ENCODE results near the gene UGT2B7. TPM values are rescaled to one million over a fixed set of nuclear protein-coding genes. Genes with fewer than 3 reads are reported as not detected.
A peak's percentile ranks its signal among the peaks of the same experiment; 100 is the strongest.

UGT2B7 gene
- polyA plus RNA-seq, 4 donors, result 20.7 to 106 (median 33.9) TPM

- FAIRE-seq (no peak), DNase-seq (no peak)
- WGBS, 3 donors, result 52 to 72% (median 70%) methylated on average over 2 of the region's 2 CpGs
- Histone ChIP-seq H3K27me3 (ENCODE audit: control insufficient read depth in 3 of 3, insufficient read depth in 3 of 3, low read length in 3 of 3) (no peaks in the 10 kb centered on the region), H3K27ac (ENCODE audit: low read depth in 1 of 3, low read length in 2 of 3) (no peak overlapping the region), H3K4me1 (ENCODE audit: control insufficient read depth in 3 of 3, insufficient read depth in 2 of 3, low read depth in 1 of 3, low read length in 2 of 3) (no peaks in the 10 kb centered on the region), H3K36me3 (ENCODE audit: control insufficient read depth in 3 of 3, insufficient read depth in 2 of 3, low read depth in 1 of 3, low read length in 3 of 3) (no peaks in the 10 kb centered on the region), H3K4me3 (ENCODE audit: low read depth in 1 of 3, low read length in 3 of 3) (no peak overlapping the region), H3K9me3 (ENCODE audit: control insufficient read depth in 2 of 2, insufficient read depth in 1 of 2, low read depth in 1 of 2, low read length in 1 of 2) (no peaks in the 10 kb centered on the region)
Observed at GRCh38 chr4:69070590-69070989, 25.7 kb upstream of the UGT2B7 start.

GRCh38 chr4:69071286-69071685, 25.0 kb upstream of the UGT2B7 start:
- Histone ChIP-seq H3K4me3 (ENCODE audit: low read depth in 1 of 3, low read length in 3 of 3) (no peak overlapping the region), H3K36me3 (ENCODE audit: control insufficient read depth in 3 of 3, insufficient read depth in 2 of 3, low read depth in 1 of 3, low read length in 3 of 3) (no peaks in the 10 kb centered on the region), H3K27ac (ENCODE audit: low read depth in 1 of 3, low read length in 2 of 3) (no peak overlapping the region), H3K4me1 (ENCODE audit: control insufficient read depth in 3 of 3, insufficient read depth in 2 of 3, low read depth in 1 of 3, low read length in 2 of 3) (no peaks in the 10 kb centered on the region), H3K27me3 (ENCODE audit: control insufficient read depth in 3 of 3, insufficient read depth in 3 of 3, low read length in 3 of 3) (no peaks in the 10 kb centered on the region), H3K9me3 (ENCODE audit: control insufficient read depth in 2 of 2, insufficient read depth in 1 of 2, low read depth in 1 of 2, low read length in 1 of 2) (no peaks in the 10 kb centered on the region)
- 85 to 92% (median 86%) methylated on average over 1 of the region's 1 CpG for WGBS, 3 donors
- FAIRE-seq, result no peak
- no peak for DNase-seq

GRCh38 chr4:69073375-69073774, 22.9 kb upstream of the UGT2B7 start:
- Histone ChIP-seq H3K27me3 (ENCODE audit: control insufficient read depth in 3 of 3, insufficient read depth in 3 of 3, low read length in 3 of 3) (no peaks in the 10 kb centered on the region), H3K36me3 (ENCODE audit: control insufficient read depth in 3 of 3, insufficient read depth in 2 of 3, low read depth in 1 of 3, low read length in 3 of 3) (no peaks in the 10 kb centered on the region), H3K4me1 (ENCODE audit: control insufficient read depth in 3 of 3, insufficient read depth in 2 of 3, low read depth in 1 of 3, low read length in 2 of 3) (no peaks in the 10 kb centered on the region), H3K27ac (ENCODE audit: low read depth in 1 of 3, low read length in 2 of 3) (no peak overlapping the region), H3K4me3 (ENCODE audit: low read depth in 1 of 3, low read length in 3 of 3) (no peak overlapping the region), H3K9me3 (ENCODE audit: control insufficient read depth in 2 of 2, insufficient read depth in 1 of 2, low read depth in 1 of 2, low read length in 1 of 2) (no peaks in the 10 kb centered on the region)
- no peak for DNase-seq
- FAIRE-seq, result no peak
- WGBS, 3 donors, result 28 to 65% (median 39%) methylated on average over 1 of the region's 1 CpG

GRCh38 chr4:69075061-69075792, 21.0 kb upstream of the UGT2B7 start:
- no peaks in the 10 kb centered on the region for H3K4me1 ChIP-seq (ENCODE audit: control insufficient read depth in 3 of 3, insufficient read depth in 2 of 3, low read depth in 1 of 3, low read length in 2 of 3)
- H3K4me3 ChIP-seq (ENCODE audit: low read depth in 1 of 3, low read length in 3 of 3), result no peak overlapping the region
- no peaks in the 10 kb centered on the region for H3K9me3 ChIP-seq (ENCODE audit: control insufficient read depth in 2 of 2, insufficient read depth in 1 of 2, low read depth in 1 of 2, low read length in 1 of 2)
- H3K36me3 ChIP-seq (ENCODE audit: control insufficient read depth in 3 of 3, insufficient read depth in 2 of 3, low read depth in 1 of 3, low read length in 3 of 3), result no peaks in the 10 kb centered on the region
- no peak for DNase-seq
- no peak for FAIRE-seq
- no peaks in the 10 kb centered on the region for H3K27me3 ChIP-seq (ENCODE audit: control insufficient read depth in 3 of 3, insufficient read depth in 3 of 3, low read length in 3 of 3)
- no peak overlapping the region for H3K27ac ChIP-seq (ENCODE audit: low read depth in 1 of 3, low read length in 2 of 3)
- WGBS, 3 donors, result 43 to 58% (median 51%) methylated on average over 4 of the region's 4 CpGs

- Histone ChIP-seq H3K36me3 (ENCODE audit: control insufficient read depth in 3 of 3, insufficient read depth in 2 of 3, low read depth in 1 of 3, low read length in 3 of 3) (no peaks in the 10 kb centered on the region), H3K27ac (ENCODE audit: low read depth in 1 of 3, low read length in 2 of 3) (no peak overlapping the region), H3K27me3 (ENCODE audit: control insufficient read depth in 3 of 3, insufficient read depth in 3 of 3, low read length in 3 of 3) (no peaks in the 10 kb centered on the region), H3K9me3 (ENCODE audit: control insufficient read depth in 2 of 2, insufficient read depth in 1 of 2, low read depth in 1 of 2, low read length in 1 of 2) (no peaks in the 10 kb centered on the region), H3K4me3 (ENCODE audit: low read depth in 1 of 3, low read length in 3 of 3) (no peak overlapping the region), H3K4me1 (ENCODE audit: control insufficient read depth in 3 of 3, insufficient read depth in 2 of 3, low read depth in 1 of 3, low read length in 2 of 3) (no peaks in the 10 kb centered on the region)
- no peak for FAIRE-seq
- 86 to 94% (median 87%) methylated on average over 2 of the region's 2 CpGs for WGBS, 3 donors
- DNase-seq, result no peak
Observed at GRCh38 chr4:69078852-69079251, 17.4 kb upstream of the UGT2B7 start.

- no peak overlapping the region for H3K27ac ChIP-seq (ENCODE audit: low read depth in 1 of 3, low read length in 2 of 3)
- H3K4me1 ChIP-seq (ENCODE audit: control insufficient read depth in 3 of 3, insufficient read depth in 2 of 3, low read depth in 1 of 3, low read length in 2 of 3), result no peaks in the 10 kb centered on the region
- H3K9me3 ChIP-seq (ENCODE audit: control insufficient read depth in 2 of 2, insufficient read depth in 1 of 2, low read depth in 1 of 2, low read length in 1 of 2), result peaks cover 0 to 12% of the 10 kb centered on the region in 2 donors
- no peaks in the 10 kb centered on the region for H3K27me3 ChIP-seq (ENCODE audit: control insufficient read depth in 3 of 3, insufficient read depth in 3 of 3, low read length in 3 of 3)
- H3K36me3 ChIP-seq (ENCODE audit: control insufficient read depth in 3 of 3, insufficient read depth in 2 of 3, low read depth in 1 of 3, low read length in 3 of 3), result no peaks in the 10 kb centered on the region
- DNase-seq, result peak in 1 of 2 donors; percentile 39
- no peak overlapping the region for H3K4me3 ChIP-seq (ENCODE audit: low read depth in 1 of 3, low read length in 3 of 3)
- FAIRE-seq, result no peak
- WGBS, 3 donors, result 46 to 68% (median 50%) methylated on average over 2 of the region's 2 CpGs
Observed at GRCh38 chr4:69088473-69088872, 7.8 kb upstream of the UGT2B7 start.

GRCh38 chr4:69089388-69089787, 6.9 kb upstream of the UGT2B7 start:
- no peaks in the 10 kb centered on the region for H3K36me3 ChIP-seq (ENCODE audit: control insufficient read depth in 3 of 3, insufficient read depth in 2 of 3, low read depth in 1 of 3, low read length in 3 of 3)
- WGBS, 3 donors, result 17 to 51% (median 18%) methylated on average over 1 of the region's 1 CpG
- H3K4me1 ChIP-seq (ENCODE audit: control insufficient read depth in 3 of 3, insufficient read depth in 2 of 3, low read depth in 1 of 3, low read length in 2 of 3), result no peaks in the 10 kb centered on the region
- no peak overlapping the region for H3K4me3 ChIP-seq (ENCODE audit: low read depth in 1 of 3, low read length in 3 of 3)
- DNase-seq, result peak in 1 of 2 donors; percentile 42
- no peak for FAIRE-seq
- no peaks in the 10 kb centered on the region for H3K27me3 ChIP-seq (ENCODE audit: control insufficient read depth in 3 of 3, insufficient read depth in 3 of 3, low read length in 3 of 3)
- no peak overlapping the region for H3K27ac ChIP-seq (ENCODE audit: low read depth in 1 of 3, low read length in 2 of 3)
- H3K9me3 ChIP-seq (ENCODE audit: control insufficient read depth in 2 of 2, insufficient read depth in 1 of 2, low read depth in 1 of 2, low read length in 1 of 2), result peaks cover 0 to 15% of the 10 kb centered on the region in 2 donors

GRCh38 chr4:69092190-69092589, 4.1 kb upstream of the UGT2B7 start:
- DNase-seq, result no peak
- Histone ChIP-seq H3K4me1 (ENCODE audit: control insufficient read depth in 3 of 3, insufficient read depth in 2 of 3, low read depth in 1 of 3, low read length in 2 of 3) (no peaks in the 10 kb centered on the region), H3K4me3 (ENCODE audit: low read depth in 1 of 3, low read length in 3 of 3) (no peak overlapping the region), H3K27ac (ENCODE audit: low read depth in 1 of 3, low read length in 2 of 3) (no peak overlapping the region), H3K27me3 (ENCODE audit: control insufficient read depth in 3 of 3, insufficient read depth in 3 of 3, low read length in 3 of 3) (no peaks in the 10 kb centered on the region), H3K36me3 (ENCODE audit: control insufficient read depth in 3 of 3, insufficient read depth in 2 of 3, low read depth in 1 of 3, low read length in 3 of 3) (no peaks in the 10 kb centered on the region), H3K9me3 (ENCODE audit: control insufficient read depth in 2 of 2, insufficient read depth in 1 of 2, low read depth in 1 of 2, low read length in 1 of 2) (peaks cover 0 to 13% of the 10 kb centered on the region in 2 donors)
- FAIRE-seq, result no peak
- WGBS, 3 donors, result 75 to 84% (median 83%) methylated on average over 1 of the region's 1 CpG
